ENCODE results near the gene TUBB1.

TUBB1 gene

GRCh38 chr20:59068534-59068933 lies 49.3 kb downstream of the TUBB1 start:
- DNase-seq: no peak

GRCh38 chr20:59069026-59069425 lies 49.8 kb downstream of the TUBB1 start:
- TF ChIP-seq POLR2A (IDR thresholded peaks at IDR 0.05; ENCODE audit: low read length): no peak
- TF ChIP-seq GATA1 (IDR thresholded peaks at IDR 0.05; ENCODE audit: low read depth, low read length): no peak
- DNase-seq: no peak

More at GRCh38 chr20:59068534-59068933, 49.3 kb downstream of the TUBB1 start:
- TF ChIP-seq GATA1 (IDR thresholded peaks at IDR 0.05; ENCODE audit: low read depth, low read length): no peak
- no peak for TF ChIP-seq POLR2A (IDR thresholded peaks at IDR 0.05; ENCODE audit: low read length)

- no peak for DNase-seq
- no peak for TF ChIP-seq POLR2A (IDR thresholded peaks at IDR 0.05; ENCODE audit: low read length)
- TF ChIP-seq GATA1 (IDR thresholded peaks at IDR 0.05; ENCODE audit: low read depth, low read length): no peak
These were observed 52.0 kb downstream of the TUBB1 start for GRCh38 chr20:59071216-59071615.

- TF ChIP-seq POLR2A (IDR thresholded peaks at IDR 0.05; ENCODE audit: low read length): no peak
- TF ChIP-seq GATA1 (IDR thresholded peaks at IDR 0.05; ENCODE audit: low read depth, low read length): no peak
- DNase-seq: no peak
These were observed 54.4 kb downstream of the TUBB1 start for GRCh38 chr20:59073582-59073981.

- DNase-seq: no peak
- no peak for TF ChIP-seq POLR2A (IDR thresholded peaks at IDR 0.05; ENCODE audit: low read length)
- no peak for TF ChIP-seq GATA1 (IDR thresholded peaks at IDR 0.05; ENCODE audit: low read depth, low read length)
These were observed 55.2 kb downstream of the TUBB1 start for GRCh38 chr20:59074456-59074855.

GRCh38 chr20:59075934-59076508 lies 56.8 kb downstream of the TUBB1 start:
- no peak for DNase-seq
- TF ChIP-seq GATA1 (IDR thresholded peaks at IDR 0.05; ENCODE audit: low read depth, low read length) (no peak), POLR2A (IDR thresholded peaks at IDR 0.05; ENCODE audit: low read length) (no peak)
